H9 (cell line): ENCODE measurements around the gene TSPAN18. TPM values are rescaled to one million over a fixed set of nuclear protein-coding genes. Genes with fewer than 3 reads are reported as not detected.

Experiments
- DNase-seq: peaks from one replicate; pipeline ENCODE4 v3.0.0-alpha.2; 2017
- H2AFZ ChIP-seq: one replicate; pipeline ENCODE4 v1.6.1; 2013; ENCODE audit warnings: mild to moderate bottlenecking, low read length, control low read depth, moderate library complexity
- H2AK5ac ChIP-seq: 2 replicates; pipeline ENCODE4 v1.6.1; 2013; ENCODE audit warnings: low read length, control low read depth, mixed read lengths; ENCODE audit not compliant: insufficient read length
- H2BK120ac ChIP-seq: one replicate; pipeline ENCODE4 v1.6.1; 2013; ENCODE audit warnings: low read depth, mild to moderate bottlenecking, low read length, control low read depth, inconsistent platforms; ENCODE audit not compliant: poor library complexity, severe bottlenecking
- H2BK12ac ChIP-seq: 2 replicates; pipeline ENCODE4 v1.6.1; 2013; ENCODE audit warnings: low read length, control low read depth, mixed read lengths, low read depth; ENCODE audit not compliant: insufficient read length
- H2BK15ac ChIP-seq: 2 replicates; pipeline ENCODE4 v1.6.1; 2013; ENCODE audit warnings: low read depth, low read length, control low read depth
- H2BK20ac ChIP-seq: one replicate; pipeline ENCODE4 v1.6.1; 2013; ENCODE audit warnings: low read depth, mild to moderate bottlenecking, low read length, control low read depth, inconsistent platforms; ENCODE audit not compliant: poor library complexity, severe bottlenecking
- H2BK5ac ChIP-seq: 2 replicates; pipeline ENCODE4 v1.6.1; 2013; ENCODE audit warnings: low read length, control low read depth, mixed read lengths; ENCODE audit not compliant: insufficient read length
- H3K14ac ChIP-seq: 2 replicates; pipeline ENCODE4 v1.6.1; 2013; ENCODE audit warnings: low read length, control low read depth; ENCODE audit not compliant: insufficient read depth
- H3K18ac ChIP-seq: 2 replicates; pipeline ENCODE4 v1.6.1; 2013; ENCODE audit warnings: low read depth, mild to moderate bottlenecking, mixed read lengths, low read length, control low read depth; ENCODE audit not compliant: insufficient read length
- H3K23ac ChIP-seq: 2 replicates; pipeline ENCODE4 v1.6.1; 2013; ENCODE audit warnings: low read length, control low read depth, mixed read lengths, low read depth; ENCODE audit not compliant: insufficient read length
- H3K23me2 ChIP-seq: 2 replicates; pipeline ENCODE4 v1.6.1; 2013; ENCODE audit warnings: low read depth, mild to moderate bottlenecking, mixed read lengths, low read length, control low read depth; ENCODE audit not compliant: insufficient read length, poor library complexity, severe bottlenecking
- H3K27ac ChIP-seq: 2 replicates; pipeline ENCODE4 v1.5.1; 2013; ENCODE audit warnings: low read length, control low read depth, mixed read lengths, low read depth; ENCODE audit not compliant: insufficient read length
- H3K27me3 ChIP-seq: 2 replicates; pipeline ENCODE4 v1.6.1; 2013; ENCODE audit warnings: low read length, control low read depth, inconsistent platforms; ENCODE audit not compliant: insufficient read depth
- H3K4ac ChIP-seq: 2 replicates; pipeline ENCODE4 v1.6.1; 2013; ENCODE audit warnings: low read depth, mild to moderate bottlenecking, control low read depth, inconsistent platforms, low read length, moderate library complexity
- H3K4me1 ChIP-seq: 2 replicates; pipeline ENCODE4 v1.6.1; 2013; ENCODE audit warnings: low read length, control low read depth, inconsistent platforms; ENCODE audit not compliant: insufficient read depth
- H3K4me2 ChIP-seq: 2 replicates; pipeline ENCODE4 v1.6.1; 2013; ENCODE audit warnings: low read length, control low read depth, mixed read lengths; ENCODE audit not compliant: insufficient read length, insufficient read depth
- H3K56ac ChIP-seq: 2 replicates; pipeline ENCODE4 v1.6.1; 2013; ENCODE audit warnings: low read depth, mild to moderate bottlenecking, mixed read lengths, low read length, control low read depth; ENCODE audit not compliant: insufficient read length
- H3K79me1 ChIP-seq: 2 replicates; pipeline ENCODE4 v1.6.1; 2013; ENCODE audit warnings: low read depth, mild to moderate bottlenecking, moderate library complexity, low read length, control low read depth, inconsistent platforms; ENCODE audit not compliant: insufficient read depth, poor library complexity, severe bottlenecking
- H3K79me2 ChIP-seq: 2 replicates; pipeline ENCODE4 v1.6.1; 2013; ENCODE audit warnings: low read length, control low read depth, inconsistent platforms; ENCODE audit not compliant: insufficient read depth
- H3K9ac ChIP-seq: 2 replicates; pipeline ENCODE4 v1.6.1; 2013; ENCODE audit warnings: low read length, control low read depth, mixed read lengths; ENCODE audit not compliant: insufficient read length; ENCODE audit errors: extremely low read depth
- H3K9me3 ChIP-seq: one replicate; pipeline ENCODE4 v1.6.1; 2013; ENCODE audit warnings: low read depth, low read length, inconsistent platforms; ENCODE audit not compliant: control insufficient read depth
- H3T11ph ChIP-seq: one replicate; pipeline ENCODE4 v1.6.1; 2013; ENCODE audit warnings: mild to moderate bottlenecking, low read length, control low read depth, inconsistent platforms
- H4K20me1 ChIP-seq: one replicate; pipeline ENCODE4 v1.6.1; 2013; ENCODE audit not compliant: control insufficient read depth, insufficient read length, insufficient read depth
- H4K5ac ChIP-seq: 2 replicates; pipeline ENCODE4 v1.6.1; 2013; ENCODE audit warnings: low read depth, mild to moderate bottlenecking, mixed read lengths, low read length, control low read depth; ENCODE audit not compliant: insufficient read length
- H4K8ac ChIP-seq: replicated peaks from 2 replicates; pipeline ENCODE4 v1.6.1; 2013; ENCODE audit warnings: low read length, control low read depth, mixed read lengths, low read depth; ENCODE audit not compliant: insufficient read length
- H4K91ac ChIP-seq: 2 replicates; pipeline ENCODE4 v1.6.1; 2013; ENCODE audit warnings: low read depth, mild to moderate bottlenecking, moderate library complexity, mixed read lengths, low read length, control low read depth; ENCODE audit not compliant: insufficient read length
- H3K27ac Mint-ChIP-seq, 3 experiments: 2 replicates in 2 of 3; 3 replicates in 1 of 3; pipeline ENCODE4 v1.8.0; 2020 to 2021; ENCODE audit warnings: mixed read lengths in 3 of 3, mild to moderate bottlenecking in 1 of 3, moderate library complexity in 1 of 3
- H3K27me3 Mint-ChIP-seq: 2 replicates; pipeline ENCODE4 v1.8.0; 2021; ENCODE audit warnings: low read depth, mild to moderate bottlenecking, moderate library complexity, mixed read lengths
- H3K36me3 Mint-ChIP-seq, 3 experiments: 2 replicates in 2 of 3; 3 replicates in 1 of 3; pipeline ENCODE4 v1.8.0; 2020 to 2021; ENCODE audit warnings: low read depth in 3 of 3, mixed read lengths in 3 of 3; ENCODE audit not compliant: insufficient read depth in 1 of 3
- H3K4me1 Mint-ChIP-seq, 2 experiments: 2 replicates each; pipeline ENCODE4 v1.8.0; 2020; ENCODE audit warnings: mixed read lengths in 2 of 2
- H3K4me3 Mint-ChIP-seq, 2 experiments: 2 replicates in 1 of 2; 3 replicates in 1 of 2; pipeline ENCODE4 v1.8.0; 2020 to 2021; ENCODE audit warnings: mild to moderate bottlenecking in 2 of 2, mixed read lengths in 2 of 2, moderate library complexity in 1 of 2
- H3K9me3 Mint-ChIP-seq, 2 experiments: 2 replicates in 1 of 2; 3 replicates in 1 of 2; pipeline ENCODE4 v1.8.0; 2020; ENCODE audit warnings: mild to moderate bottlenecking in 2 of 2, mixed read lengths in 2 of 2, moderate library complexity in 1 of 2
- CTCF ChIP-seq: fragments of 200-600 bp; sonication (generic); conservative IDR thresholded peaks from 3 replicates; pipeline ENCODE4 v1.8.0; 2021; ENCODE audit warnings: antibody characterized with exemption, mild to moderate bottlenecking
- WGBS: extraction: QIAGEN DNeasy Blood & Tissue Kit; methylation state at CpG from one replicate; pipeline ENCODE4 v1.1.7; 2013; ENCODE audit warnings: missing lambda C conversion rate, low lambda C conversion rate, mixed read lengths; ENCODE audit not compliant: insufficient read length; ENCODE audit errors: extremely low coverage; 5-methylcytosine and 5-hydroxymethylcytosine counted together
- total RNA-seq: library from RNA; stranded (reverse); gene quantifications from 2 replicates; pipeline ENCODE4 v1.2.1, GENCODE V29; 2021

Gene TSPAN18
- total RNA-seq, 1 experiment from 2014 or later, result 25.3 TPM

GRCh38 chr11:44789496-44789895 is 62.7 kb downstream of the TSPAN18 start:
- Histone ChIP-seq H2BK120ac (no peak overlapping the region), H3K79me2 (no peaks in the 10 kb centered on the region), H2AK5ac (no peak overlapping the region), H3K23ac (no peak overlapping the region), H3K56ac (no peak overlapping the region), H3K23me2 (no peaks in the 10 kb centered on the region), H4K20me1 (no peaks in the 10 kb centered on the region), H2BK20ac (no peak overlapping the region), H3K9ac (no peak overlapping the region), H4K5ac (no peak overlapping the region), H4K91ac (no peak overlapping the region), H2BK12ac (no peak overlapping the region), H3K9me3 (no peaks in the 10 kb centered on the region), H2BK15ac (no peak overlapping the region), H3T11ph (no peak overlapping the region), H3K18ac (no peak overlapping the region), H3K4ac (no peak overlapping the region), H3K4me2 (no peak overlapping the region), H3K27me3 (no peaks in the 10 kb centered on the region), H3K14ac (no peak overlapping the region), H3K27ac (no peak overlapping the region), H3K4me1 (peaks cover 12% of the 10 kb centered on the region; the same call in 1 of the 2 replicates), H2BK5ac (no peak overlapping the region), H2AFZ (no peak overlapping the region), H4K8ac (no peak overlapping the region), H3K79me1 (no peaks in the 10 kb centered on the region)
- Mint-ChIP-seq H3K27ac (peak overlapping the region in 1 of 3 experiments; percentile 59; a peak in 2 of 7 replicates), H3K4me3 (no peak overlapping the region), H3K4me1 (peaks cover 52 to 68% of the 10 kb centered on the region in 2 experiments), H3K27me3 (no peaks in the 10 kb centered on the region; the same call in none of the 2 replicates), H3K36me3 (no peaks in the 10 kb centered on the region), H3K9me3 (peaks cover 0 to 5% of the 10 kb centered on the region in 2 experiments; a peak in 1 of 5 replicates)
- no peak for TF ChIP-seq CTCF
- WGBS, result no CpG with 5 or more reads among the region's 3 CpGs
- DNase-seq, result no peak
